A549 (cell line): ENCODE data around the gene KRT81. TPM values are rescaled to one million over a fixed set of nuclear protein-coding genes. Genes with fewer than 3 reads are reported as not detected.

ENCODE experiments used
- BHLHE40 ChIP-seq: IDR thresholded peaks from 2 replicates; pipeline ENCODE4 v1.6.1; 2012; ENCODE audit warnings: low read depth, low read length, inconsistent platforms
- CBX2 ChIP-seq: fragments of 200-600 bp; sonication (generic); IDR thresholded peaks from 2 replicates; pipeline ENCODE4 v1.6.1; 2016; ENCODE audit warnings: low read depth, mild to moderate bottlenecking, borderline replicate concordance
- CEBPB ChIP-seq, 2 experiments: fragments of >200 bp in 1 of 2; sonication (Bioruptor Twin) in 1 of 2; formaldehyde crosslinking in 1 of 2; IDR thresholded peaks; 2 replicates each; pipeline ENCODE4 v1.6.1; 2012 to 2016
- CHD2 ChIP-seq: fragments of 150-350 bp; IDR thresholded peaks from 2 replicates; pipeline ENCODE4 v1.6.1; 2014; ENCODE audit warnings: low read length; ENCODE audit not compliant: partially characterized antibody
- EP300 ChIP-seq, 2 experiments: fragments of >200 bp; sonication (Bioruptor Twin); formaldehyde crosslinking; IDR thresholded peaks; 2 replicates in 1 of 2; 3 replicates in 1 of 2; pipeline ENCODE4 v1.6.1; 2016 to 2017
- FOSB ChIP-seq: fragments of 250-450 bp; sonication (Bioruptor Pico); IDR thresholded peaks from 2 replicates; pipeline ENCODE4 v1.5.0; 2020; ENCODE audit warnings: mild to moderate bottlenecking, moderate library complexity
- GATA3 ChIP-seq: IDR thresholded peaks from 2 replicates; pipeline ENCODE4 v1.6.1; 2012; ENCODE audit warnings: borderline replicate concordance
- HEYL ChIP-seq: fragments of 250-450 bp; sonication (Bioruptor Pico); IDR thresholded peaks from 2 replicates; pipeline ENCODE4 v1.8.0; 2021; ENCODE audit warnings: mild to moderate bottlenecking, moderate library complexity
- HOXB5 ChIP-seq: fragments of 250-450 bp; sonication (Bioruptor Pico); IDR thresholded peaks from 2 replicates; pipeline ENCODE4 v1.5.0; 2020; ENCODE audit warnings: mild to moderate bottlenecking, moderate library complexity
- JUN ChIP-seq, 2 experiments: fragments of >200 bp; sonication (Bioruptor Twin); formaldehyde crosslinking; IDR thresholded peaks; 2 replicates in 1 of 2; 3 replicates in 1 of 2; pipeline ENCODE4 v1.6.1; 2016 to 2017
- KDM5A ChIP-seq: fragments of 200-600 bp; sonication (generic); IDR thresholded peaks from 2 replicates; pipeline ENCODE4 v1.6.1; 2016; ENCODE audit warnings: antibody characterized with exemption, mild to moderate bottlenecking
- NPAS2 ChIP-seq: fragments of 250-450 bp; sonication (Bioruptor Pico); IDR thresholded peaks from 2 replicates; pipeline ENCODE4 v1.8.0; 2022; ENCODE audit warnings: mild to moderate bottlenecking, moderate library complexity, borderline replicate concordance
- PHF8 ChIP-seq: fragments of 200-600 bp; sonication (generic); IDR thresholded peaks from 2 replicates; pipeline ENCODE4 v1.6.1; 2016; ENCODE audit warnings: low read depth, mild to moderate bottlenecking, antibody characterized with exemption, moderate library complexity, borderline replicate concordance
- RAD21 ChIP-seq, 2 experiments: fragments of >200 bp in 1 of 2; sonication (Bioruptor Twin) in 1 of 2; formaldehyde crosslinking in 1 of 2; IDR thresholded peaks in 1 of 2; conservative IDR thresholded peaks in 1 of 2; 2 replicates in 1 of 2; 3 replicates in 1 of 2; pipeline ENCODE4 v1.6.1; 2012 to 2018; ENCODE audit warnings: inconsistent platforms in 1 of 2
- RARB ChIP-seq: fragments of 250-450 bp; sonication (Bioruptor Pico); IDR thresholded peaks from 2 replicates; pipeline ENCODE4 v1.8.0; 2021; ENCODE audit warnings: mild to moderate bottlenecking, moderate library complexity
- RCOR1 ChIP-seq: fragments of 150-350 bp; IDR thresholded peaks from 2 replicates; pipeline ENCODE4 v1.6.1; 2014; ENCODE audit warnings: antibody characterized with exemption, low read length, low read depth
- SREBF2 ChIP-seq: fragments of 450-650 bp; IDR thresholded peaks from 2 replicates; pipeline ENCODE4 v1.6.1; 2014; ENCODE audit warnings: mild to moderate bottlenecking, moderate library complexity
- TFCP2L1 ChIP-seq: fragments of 250-450 bp; sonication (Bioruptor Pico); IDR thresholded peaks from 2 replicates; pipeline ENCODE4 v1.5.0; 2021; ENCODE audit warnings: mild to moderate bottlenecking
- TP53 ChIP-seq: fragments of 250-450 bp; sonication (Bioruptor Pico); IDR thresholded peaks from 2 replicates; pipeline ENCODE4 v1.5.0; 2021; ENCODE audit warnings: mild to moderate bottlenecking, moderate library complexity
- ZC3H11A ChIP-seq: fragments of 450-650 bp; IDR thresholded peaks from 2 replicates; pipeline ENCODE4 v1.6.1; 2014; ENCODE audit warnings: antibody characterized with exemption, mild to moderate bottlenecking
- ZFP36 ChIP-seq: fragments of 450-650 bp; IDR thresholded peaks from 2 replicates; pipeline ENCODE4 v1.6.1; 2014; ENCODE audit warnings: borderline replicate concordance; ENCODE audit not compliant: partially characterized antibody
- ZNF302 ChIP-seq: fragments of 250-450 bp; sonication (Bioruptor Pico); IDR thresholded peaks from 2 replicates; pipeline ENCODE4 v1.9.0; 2021; ENCODE audit warnings: inconsistent platforms, mild to moderate bottlenecking, moderate library complexity
- polyA plus RNA-seq, 4 experiments: library from polyadenylated mRNA; depleted of rRNA in 3 of 4; stranded (reverse); fragments of >200 nt; fragmentation: RNase III in 1 of 4; extraction: RNeasy Plus Mini Kit Qiagen cat#74134 plus additional on column Dnase treatment in 1 of 4; gene quantifications; 2 replicates in 3 of 4; 3 replicates in 1 of 4; pipeline ENCODE4 v1.2.3, GENCODE V29; 2011 to 2017
- TF ChIP-seq, protein P1 (sequence below): IDR thresholded peaks from 2 replicates; pipeline ENCODE4 v1.6.1; 2012; ENCODE audit warnings: low read depth, borderline replicate concordance
- TF ChIP-seq, protein P2 (sequence below): fragments of 200-600 bp; sonication (generic); IDR thresholded peaks from 2 replicates; pipeline ENCODE4 v1.6.1; 2016; ENCODE audit warnings: antibody characterized with exemption, mild to moderate bottlenecking, moderate library complexity
- TF ChIP-seq, protein P3 (sequence below): IDR thresholded peaks from 2 replicates; pipeline ENCODE4 v1.6.1; 2012
- TF ChIP-seq, protein P4 (sequence below): fragments of >200 bp; sonication (Bioruptor Twin); formaldehyde crosslinking; IDR thresholded peaks from 3 replicates; pipeline ENCODE4 v1.5.1; 2016
- TF ChIP-seq, protein P5 (sequence below): fragments of 150-350 bp; IDR thresholded peaks from 2 replicates; pipeline ENCODE4 v1.6.1; 2014; ENCODE audit warnings: low read depth, mild to moderate bottlenecking, low read length
- TF ChIP-seq, protein P6 (sequence below): fragments of >200 bp; sonication (Bioruptor Twin); formaldehyde crosslinking; IDR thresholded peaks from 2 replicates; pipeline ENCODE4 v1.6.1; 2016
- TF ChIP-seq, protein P7 (sequence below): fragments of >200 bp; sonication (Bioruptor Twin); formaldehyde crosslinking; IDR thresholded peaks from 3 replicates; pipeline ENCODE4 v1.6.1; 2016
- TF ChIP-seq, protein P8 (sequence below): fragments of 250-450 bp; sonication (Bioruptor Pico); IDR thresholded peaks from 2 replicates; pipeline ENCODE4 v1.5.0; 2020; ENCODE audit warnings: low read depth, mild to moderate bottlenecking, moderate library complexity

Gene KRT81
- polyA plus RNA-seq, 2 of the 4 experiments (the other 2 are of a cell fraction): 1,799 to 3,643 TPM

DNA sequence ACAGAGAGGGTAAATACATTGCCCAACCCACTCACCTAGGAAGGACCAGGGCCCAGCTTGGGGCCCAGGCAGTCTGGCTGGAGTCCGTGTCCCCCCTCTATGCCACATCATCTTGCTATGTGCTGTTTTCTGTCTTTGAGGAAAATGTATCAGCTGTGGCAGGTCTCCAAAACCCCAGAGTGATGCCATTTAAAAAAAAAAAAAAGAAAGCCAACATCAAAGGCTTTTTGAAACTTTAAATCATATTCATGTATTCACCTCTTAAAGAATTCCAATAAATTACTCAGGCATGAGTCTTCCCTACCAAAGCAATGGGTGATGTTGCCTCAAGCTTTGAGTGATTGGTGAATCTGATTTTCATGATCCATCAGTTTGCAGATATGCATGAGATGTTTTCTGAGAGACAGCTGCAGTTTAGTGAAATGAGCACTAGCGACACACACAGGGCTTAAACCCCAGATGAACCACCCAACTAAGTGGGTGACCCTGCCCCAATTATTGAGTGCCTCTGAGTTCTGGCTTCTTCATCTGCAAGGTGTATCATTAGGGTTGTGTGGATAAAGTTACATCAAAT, 6.1 kb downstream of the KRT81 start (continued):
- TF ChIP-seq, protein P1, sequence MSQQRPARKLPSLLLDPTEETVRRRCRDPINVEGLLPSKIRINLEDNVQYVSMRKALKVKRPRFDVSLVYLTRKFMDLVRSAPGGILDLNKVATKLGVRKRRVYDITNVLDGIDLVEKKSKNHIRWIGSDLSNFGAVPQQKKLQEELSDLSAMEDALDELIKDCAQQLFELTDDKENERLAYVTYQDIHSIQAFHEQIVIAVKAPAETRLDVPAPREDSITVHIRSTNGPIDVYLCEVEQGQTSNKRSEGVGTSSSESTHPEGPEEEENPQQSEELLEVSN: no peak; the same call in 1 of the 2 replicates
- no peak for TF ChIP-seq SREBF2
- no peak for TF ChIP-seq KDM5A
- TF ChIP-seq GATA3: peak; percentile 85
- TF ChIP-seq, protein P2, sequence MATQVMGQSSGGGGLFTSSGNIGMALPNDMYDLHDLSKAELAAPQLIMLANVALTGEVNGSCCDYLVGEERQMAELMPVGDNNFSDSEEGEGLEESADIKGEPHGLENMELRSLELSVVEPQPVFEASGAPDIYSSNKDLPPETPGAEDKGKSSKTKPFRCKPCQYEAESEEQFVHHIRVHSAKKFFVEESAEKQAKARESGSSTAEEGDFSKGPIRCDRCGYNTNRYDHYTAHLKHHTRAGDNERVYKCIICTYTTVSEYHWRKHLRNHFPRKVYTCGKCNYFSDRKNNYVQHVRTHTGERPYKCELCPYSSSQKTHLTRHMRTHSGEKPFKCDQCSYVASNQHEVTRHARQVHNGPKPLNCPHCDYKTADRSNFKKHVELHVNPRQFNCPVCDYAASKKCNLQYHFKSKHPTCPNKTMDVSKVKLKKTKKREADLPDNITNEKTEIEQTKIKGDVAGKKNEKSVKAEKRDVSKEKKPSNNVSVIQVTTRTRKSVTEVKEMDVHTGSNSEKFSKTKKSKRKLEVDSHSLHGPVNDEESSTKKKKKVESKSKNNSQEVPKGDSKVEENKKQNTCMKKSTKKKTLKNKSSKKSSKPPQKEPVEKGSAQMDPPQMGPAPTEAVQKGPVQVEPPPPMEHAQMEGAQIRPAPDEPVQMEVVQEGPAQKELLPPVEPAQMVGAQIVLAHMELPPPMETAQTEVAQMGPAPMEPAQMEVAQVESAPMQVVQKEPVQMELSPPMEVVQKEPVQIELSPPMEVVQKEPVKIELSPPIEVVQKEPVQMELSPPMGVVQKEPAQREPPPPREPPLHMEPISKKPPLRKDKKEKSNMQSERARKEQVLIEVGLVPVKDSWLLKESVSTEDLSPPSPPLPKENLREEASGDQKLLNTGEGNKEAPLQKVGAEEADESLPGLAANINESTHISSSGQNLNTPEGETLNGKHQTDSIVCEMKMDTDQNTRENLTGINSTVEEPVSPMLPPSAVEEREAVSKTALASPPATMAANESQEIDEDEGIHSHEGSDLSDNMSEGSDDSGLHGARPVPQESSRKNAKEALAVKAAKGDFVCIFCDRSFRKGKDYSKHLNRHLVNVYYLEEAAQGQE: no peak
- TF ChIP-seq, protein P3, sequence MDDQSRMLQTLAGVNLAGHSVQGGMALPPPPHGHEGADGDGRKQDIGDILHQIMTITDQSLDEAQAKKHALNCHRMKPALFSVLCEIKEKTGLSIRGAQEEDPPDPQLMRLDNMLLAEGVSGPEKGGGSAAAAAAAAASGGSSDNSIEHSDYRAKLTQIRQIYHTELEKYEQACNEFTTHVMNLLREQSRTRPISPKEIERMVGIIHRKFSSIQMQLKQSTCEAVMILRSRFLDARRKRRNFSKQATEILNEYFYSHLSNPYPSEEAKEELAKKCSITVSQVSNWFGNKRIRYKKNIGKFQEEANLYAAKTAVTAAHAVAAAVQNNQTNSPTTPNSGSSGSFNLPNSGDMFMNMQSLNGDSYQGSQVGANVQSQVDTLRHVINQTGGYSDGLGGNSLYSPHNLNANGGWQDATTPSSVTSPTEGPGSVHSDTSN: peak; percentile 33
- no peak for TF ChIP-seq PHF8
- TF ChIP-seq EP300 (IDR thresholded peaks at IDR 0.05): peak; percentile 90 to 96; a peak in 4 of 5 replicates
- TF ChIP-seq CHD2: no peak
- TF ChIP-seq CBX2: no peak
- TF ChIP-seq ZNF302 (CRISPR knock-in tag): peak; percentile 75; the same call in 1 of the 2 replicates
- TF ChIP-seq JUN (IDR thresholded peaks at IDR 0.05): peak; percentile 96 to 99
- TF ChIP-seq, protein P4, sequence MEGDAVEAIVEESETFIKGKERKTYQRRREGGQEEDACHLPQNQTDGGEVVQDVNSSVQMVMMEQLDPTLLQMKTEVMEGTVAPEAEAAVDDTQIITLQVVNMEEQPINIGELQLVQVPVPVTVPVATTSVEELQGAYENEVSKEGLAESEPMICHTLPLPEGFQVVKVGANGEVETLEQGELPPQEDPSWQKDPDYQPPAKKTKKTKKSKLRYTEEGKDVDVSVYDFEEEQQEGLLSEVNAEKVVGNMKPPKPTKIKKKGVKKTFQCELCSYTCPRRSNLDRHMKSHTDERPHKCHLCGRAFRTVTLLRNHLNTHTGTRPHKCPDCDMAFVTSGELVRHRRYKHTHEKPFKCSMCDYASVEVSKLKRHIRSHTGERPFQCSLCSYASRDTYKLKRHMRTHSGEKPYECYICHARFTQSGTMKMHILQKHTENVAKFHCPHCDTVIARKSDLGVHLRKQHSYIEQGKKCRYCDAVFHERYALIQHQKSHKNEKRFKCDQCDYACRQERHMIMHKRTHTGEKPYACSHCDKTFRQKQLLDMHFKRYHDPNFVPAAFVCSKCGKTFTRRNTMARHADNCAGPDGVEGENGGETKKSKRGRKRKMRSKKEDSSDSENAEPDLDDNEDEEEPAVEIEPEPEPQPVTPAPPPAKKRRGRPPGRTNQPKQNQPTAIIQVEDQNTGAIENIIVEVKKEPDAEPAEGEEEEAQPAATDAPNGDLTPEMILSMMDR: no peak
- peak; percentile 23; the same call in 1 of the 2 replicates for TF ChIP-seq HOXB5 (CRISPR knock-in tag)
- TF ChIP-seq NPAS2 (CRISPR knock-in tag): 0 out of 2 replicates have a peak, but pooled peaks have one; percentile 30
- TF ChIP-seq TP53 (CRISPR knock-in tag): no peak
- no peak for TF ChIP-seq RCOR1
- TF ChIP-seq BHLHE40: no peak
- TF ChIP-seq RARB (CRISPR knock-in tag): no peak
- TF ChIP-seq, protein P5, sequence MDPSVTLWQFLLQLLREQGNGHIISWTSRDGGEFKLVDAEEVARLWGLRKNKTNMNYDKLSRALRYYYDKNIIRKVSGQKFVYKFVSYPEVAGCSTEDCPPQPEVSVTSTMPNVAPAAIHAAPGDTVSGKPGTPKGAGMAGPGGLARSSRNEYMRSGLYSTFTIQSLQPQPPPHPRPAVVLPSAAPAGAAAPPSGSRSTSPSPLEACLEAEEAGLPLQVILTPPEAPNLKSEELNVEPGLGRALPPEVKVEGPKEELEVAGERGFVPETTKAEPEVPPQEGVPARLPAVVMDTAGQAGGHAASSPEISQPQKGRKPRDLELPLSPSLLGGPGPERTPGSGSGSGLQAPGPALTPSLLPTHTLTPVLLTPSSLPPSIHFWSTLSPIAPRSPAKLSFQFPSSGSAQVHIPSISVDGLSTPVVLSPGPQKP: no peak
- no peak for TF ChIP-seq ZC3H11A
- peak; percentile 83; the same call in 1 of the 2 replicates for TF ChIP-seq HEYL (CRISPR knock-in tag)
- TF ChIP-seq, protein P6, sequence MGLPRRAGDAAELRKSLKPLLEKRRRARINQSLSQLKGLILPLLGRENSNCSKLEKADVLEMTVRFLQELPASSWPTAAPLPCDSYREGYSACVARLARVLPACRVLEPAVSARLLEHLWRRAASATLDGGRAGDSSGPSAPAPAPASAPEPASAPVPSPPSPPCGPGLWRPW: no peak
- peak in 1 of 2 experiments; percentile 15; a peak in 1 of 5 replicates for TF ChIP-seq RAD21 (conservative IDR thresholded peaks at IDR 0.05 in 1 of 2, IDR thresholded peaks at IDR 0.05 in 1 of 2)
- TF ChIP-seq TFCP2L1: no peak
- TF ChIP-seq, protein P7, sequence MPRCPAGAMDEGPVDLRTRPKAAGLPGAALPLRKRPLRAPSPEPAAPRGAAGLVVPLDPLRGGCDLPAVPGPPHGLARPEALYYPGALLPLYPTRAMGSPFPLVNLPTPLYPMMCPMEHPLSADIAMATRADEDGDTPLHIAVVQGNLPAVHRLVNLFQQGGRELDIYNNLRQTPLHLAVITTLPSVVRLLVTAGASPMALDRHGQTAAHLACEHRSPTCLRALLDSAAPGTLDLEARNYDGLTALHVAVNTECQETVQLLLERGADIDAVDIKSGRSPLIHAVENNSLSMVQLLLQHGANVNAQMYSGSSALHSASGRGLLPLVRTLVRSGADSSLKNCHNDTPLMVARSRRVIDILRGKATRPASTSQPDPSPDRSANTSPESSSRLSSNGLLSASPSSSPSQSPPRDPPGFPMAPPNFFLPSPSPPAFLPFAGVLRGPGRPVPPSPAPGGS: peak; percentile 82; the same call in 2 of the 3 replicates
- TF ChIP-seq CEBPB (IDR thresholded peaks at IDR 0.05): peak; percentile 67 to 90; a peak in 3 of 4 replicates
- no peak; the same call in 1 of the 2 replicates for TF ChIP-seq FOSB (CRISPR knock-in tag)
- TF ChIP-seq, protein P8, sequence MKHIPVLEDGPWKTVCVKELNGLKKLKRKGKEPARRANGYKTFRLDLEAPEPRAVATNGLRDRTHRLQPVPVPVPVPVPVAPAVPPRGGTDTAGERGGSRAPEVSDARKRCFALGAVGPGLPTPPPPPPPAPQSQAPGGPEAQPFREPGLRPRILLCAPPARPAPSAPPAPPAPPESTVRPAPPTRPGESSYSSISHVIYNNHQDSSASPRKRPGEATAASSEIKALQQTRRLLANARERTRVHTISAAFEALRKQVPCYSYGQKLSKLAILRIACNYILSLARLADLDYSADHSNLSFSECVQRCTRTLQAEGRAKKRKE (CRISPR knock-in tag): no peak; the same call in 1 of the 2 replicates
- no peak for TF ChIP-seq ZFP36
